ES-I3 (cell line): ENCODE results near the gene ZNF10.

Source experiments
- H3K36me3 ChIP-seq: 2 replicates; pipeline ENCODE4 v1.6.1; 2013; ENCODE audit warnings: mild to moderate bottlenecking, low read length, control low read depth, moderate library complexity; ENCODE audit not compliant: insufficient read depth
- H3K4me1 ChIP-seq: 2 replicates; pipeline ENCODE4 v1.6.1; 2013; ENCODE audit warnings: mild to moderate bottlenecking, control low read depth, low read length; ENCODE audit not compliant: insufficient read depth
- H3K9ac ChIP-seq: 2 replicates; pipeline ENCODE4 v1.6.1; 2013; ENCODE audit warnings: low read depth, mild to moderate bottlenecking, low read length, moderate library complexity
- H3K9me3 ChIP-seq: 2 replicates; pipeline ENCODE4 v1.6.1; 2013; ENCODE audit warnings: mild to moderate bottlenecking, low read length, moderate library complexity; ENCODE audit not compliant: control insufficient read depth, insufficient read depth

Gene ZNF10

GRCh38 chr12:133156125-133156690 lies 25.8 kb downstream of the ZNF10 start:
- no peak overlapping the region for H3K9ac ChIP-seq
- H3K9me3 ChIP-seq = peaks cover 28% of the 10 kb centered on the region
- H3K36me3 ChIP-seq = peaks cover 23% of the 10 kb centered on the region
- no peaks in the 10 kb centered on the region for H3K4me1 ChIP-seq

GRCh38 chr12:133165776-133166175 lies 35.3 kb downstream of the ZNF10 start:
- H3K9ac ChIP-seq = no peak overlapping the region
- H3K4me1 ChIP-seq = no peaks in the 10 kb centered on the region
- peaks cover 5% of the 10 kb centered on the region for H3K9me3 ChIP-seq
- H3K36me3 ChIP-seq = no peaks in the 10 kb centered on the region

GRCh38 chr12:133172491-133172890 lies 42.1 kb downstream of the ZNF10 start:
- Histone ChIP-seq H3K9me3 (peaks cover 2% of the 10 kb centered on the region), H3K4me1 (no peaks in the 10 kb centered on the region), H3K36me3 (no peaks in the 10 kb centered on the region), H3K9ac (no peak overlapping the region)

- Histone ChIP-seq H3K4me1 (no peaks in the 10 kb centered on the region), H3K9me3 (peaks cover 2% of the 10 kb centered on the region), H3K36me3 (no peaks in the 10 kb centered on the region), H3K9ac (no peak overlapping the region)
Observed at GRCh38 chr12:133174901-133175300, 44.5 kb downstream of the ZNF10 start.

- Histone ChIP-seq H3K9me3 (peaks cover 24% of the 10 kb centered on the region), H3K36me3 (peaks cover 3% of the 10 kb centered on the region; the same call in 1 of the 2 replicates), H3K4me1 (no peaks in the 10 kb centered on the region), H3K9ac (no peak overlapping the region)
Observed at GRCh38 chr12:133180669-133181068, 50.2 kb downstream of the ZNF10 start.

GRCh38 chr12:133181238-133181959 lies 51.0 kb downstream of the ZNF10 start, which contains the start of gene ZNF268:
Gene ZNF268, plus strand, starts transcription at chr12:133181495. Its CDS starts 503 bp downstream, at chr12:133181998.
- Histone ChIP-seq H3K4me1 (no peaks in the 10 kb centered on the region), H3K36me3 (peaks cover 7% of the 10 kb centered on the region; the same call in 1 of the 2 replicates), H3K9me3 (peaks cover 28% of the 10 kb centered on the region), H3K9ac (peak within 1 kb of the TSS; percentile 80)

- Histone ChIP-seq H3K36me3 (peaks cover 73% of the 10 kb centered on the region), H3K4me1 (no peaks in the 10 kb centered on the region), H3K9me3 (peaks cover 42% of the 10 kb centered on the region), H3K9ac (no peak overlapping the region)
Observed at GRCh38 chr12:133190176-133190575, 59.7 kb downstream of the ZNF10 start.

- Histone ChIP-seq H3K9ac (no peak overlapping the region), H3K4me1 (no peaks in the 10 kb centered on the region), H3K9me3 (peaks cover 35% of the 10 kb centered on the region), H3K36me3 (peaks cover 56% of the 10 kb centered on the region)
Observed at GRCh38 chr12:133192847-133193246, 62.4 kb downstream of the ZNF10 start.

GRCh38 chr12:133201888-133202287 lies 71.5 kb downstream of the ZNF10 start:
- Histone ChIP-seq H3K9ac (no peak overlapping the region), H3K4me1 (no peaks in the 10 kb centered on the region), H3K36me3 (peaks cover 20% of the 10 kb centered on the region), H3K9me3 (peaks cover 53% of the 10 kb centered on the region)

- Histone ChIP-seq H3K9ac (no peak overlapping the region), H3K9me3 (peaks cover 56% of the 10 kb centered on the region), H3K4me1 (no peaks in the 10 kb centered on the region), H3K36me3 (peaks cover 20% of the 10 kb centered on the region)
Observed at GRCh38 chr12:133202493-133203343, 72.3 kb downstream of the ZNF10 start.

GRCh38 chr12:133203344-133204263 lies 73.2 kb downstream of the ZNF10 start:
- Histone ChIP-seq H3K9ac (no peak overlapping the region), H3K9me3 (peaks cover 56% of the 10 kb centered on the region), H3K4me1 (no peaks in the 10 kb centered on the region), H3K36me3 (peaks cover 20% of the 10 kb centered on the region)

GRCh38 chr12:133204264-133204603 lies 73.8 kb downstream of the ZNF10 start:
- H3K9me3 ChIP-seq = peaks cover 56% of the 10 kb centered on the region
- no peak overlapping the region for H3K9ac ChIP-seq
- no peaks in the 10 kb centered on the region for H3K4me1 ChIP-seq
- H3K36me3 ChIP-seq = peaks cover 20% of the 10 kb centered on the region

- Histone ChIP-seq H3K36me3 (peaks cover 20% of the 10 kb centered on the region), H3K9ac (no peak overlapping the region), H3K4me1 (no peaks in the 10 kb centered on the region), H3K9me3 (peaks cover 45% of the 10 kb centered on the region)
Observed at GRCh38 chr12:133206390-133206789, 76.0 kb downstream of the ZNF10 start.
